GM11168 (cell line): ENCODE results near the gene ZNF544.

ENCODE experiments used
- in situ Hi-C: fragments of 300-500 bp; cut with MboI; formaldehyde crosslinking; loops from one replicate; pipeline ENCODE4 v1.12.0; 2022; ENCODE audit warnings: low sequenced_read_pairs; ENCODE audit not compliant: unreplicated experiment

ZNF544 gene

DNA sequence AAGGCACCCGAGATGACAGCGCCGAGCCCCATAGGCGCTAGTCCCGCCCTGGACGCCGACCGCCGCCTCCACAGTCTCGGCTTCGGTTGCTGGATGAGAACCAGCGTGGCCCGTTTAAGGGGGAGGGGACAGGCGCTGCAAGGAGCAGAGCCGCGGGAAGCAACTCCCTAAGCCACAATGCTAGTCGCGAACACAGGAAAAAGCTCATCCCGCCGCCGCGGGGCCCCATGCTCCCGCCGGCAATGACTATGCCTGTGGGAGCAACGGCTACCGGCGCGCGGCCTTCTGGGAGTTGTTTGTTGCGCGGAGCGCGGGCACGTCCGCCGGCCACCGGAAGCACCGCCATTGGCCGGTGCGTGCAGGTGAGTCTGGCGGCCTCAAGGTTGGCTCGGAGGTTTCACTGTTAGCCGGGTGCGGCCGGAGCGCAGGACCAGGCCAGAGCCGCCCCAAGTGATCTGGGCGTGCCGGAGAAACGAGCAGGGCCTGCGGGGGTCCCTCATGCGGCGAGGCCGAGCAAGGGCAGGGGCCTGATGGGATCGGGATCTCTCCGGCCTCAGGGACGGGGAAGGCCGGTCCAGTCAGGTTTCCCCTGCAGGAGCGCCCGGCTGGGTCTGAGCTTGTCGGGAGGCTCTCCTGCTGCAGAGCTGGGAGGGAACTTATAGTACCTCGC is at the start of gene ZNF544:
Gene ZNF544, plus strand, starts transcription at position 330 of the 670 bp plus-strand sequence. CDS start 15,110 bp downstream, outside the sequence.
- in situ Hi-C loops: no loop called here

GRCh38 chr19:58181902-58182576 is 46.7 kb upstream of the ZNF544 start:
- in situ Hi-C loops: no loop called here

DNA sequence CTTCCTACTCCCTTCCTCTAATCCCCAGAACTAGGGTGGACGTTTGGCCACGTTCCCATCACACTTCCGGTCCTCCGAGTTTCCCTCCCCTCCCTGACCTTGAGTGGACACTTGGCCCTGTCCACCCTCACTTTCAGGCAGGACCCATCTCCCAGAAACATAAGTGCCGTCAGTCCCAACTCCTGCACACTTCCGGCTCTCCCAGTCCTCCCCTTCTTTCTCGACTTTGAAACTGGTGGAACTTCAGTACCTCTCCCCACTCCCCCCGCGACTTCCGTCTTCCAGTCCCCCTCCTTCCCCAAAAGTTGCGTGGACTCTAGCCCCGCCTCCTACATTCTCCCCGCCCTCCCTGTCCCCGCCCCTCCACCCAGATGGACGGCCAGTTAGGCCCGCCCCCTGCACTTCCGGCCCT is 46.1 kb upstream of the ZNF544 start:
- in situ Hi-C loops: no loop called here

GRCh38 chr19:58182989-58183816 is 45.5 kb upstream of the ZNF544 start, which contains the start of gene ZNF274:
ZNF274 (plus strand) TSS chr19:58183061; CDS start chr19:58183966, 905 bp downstream.
- in situ Hi-C loops: no loop called here

DNA sequence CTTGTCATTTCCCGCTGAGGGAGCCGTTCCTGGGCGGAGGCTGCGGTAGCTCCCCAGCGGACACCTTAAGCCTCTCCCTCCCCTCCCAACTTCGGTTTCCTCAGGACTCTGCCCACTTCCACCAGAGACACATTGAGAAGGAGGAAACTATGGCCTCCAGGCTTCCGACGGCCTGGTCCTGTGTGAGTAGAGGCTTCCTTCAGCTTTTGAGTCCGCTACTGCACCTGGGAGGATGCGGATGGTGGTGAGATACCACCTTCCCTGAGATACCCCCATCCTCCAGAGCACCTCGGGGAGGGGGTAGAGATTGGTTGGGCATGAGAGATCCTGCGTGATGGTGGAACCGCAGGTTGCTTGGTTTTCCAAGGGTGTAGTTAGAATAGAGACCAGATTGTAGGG is 44.9 kb upstream of the ZNF544 start:
- in situ Hi-C loops: no loop called here

DNA sequence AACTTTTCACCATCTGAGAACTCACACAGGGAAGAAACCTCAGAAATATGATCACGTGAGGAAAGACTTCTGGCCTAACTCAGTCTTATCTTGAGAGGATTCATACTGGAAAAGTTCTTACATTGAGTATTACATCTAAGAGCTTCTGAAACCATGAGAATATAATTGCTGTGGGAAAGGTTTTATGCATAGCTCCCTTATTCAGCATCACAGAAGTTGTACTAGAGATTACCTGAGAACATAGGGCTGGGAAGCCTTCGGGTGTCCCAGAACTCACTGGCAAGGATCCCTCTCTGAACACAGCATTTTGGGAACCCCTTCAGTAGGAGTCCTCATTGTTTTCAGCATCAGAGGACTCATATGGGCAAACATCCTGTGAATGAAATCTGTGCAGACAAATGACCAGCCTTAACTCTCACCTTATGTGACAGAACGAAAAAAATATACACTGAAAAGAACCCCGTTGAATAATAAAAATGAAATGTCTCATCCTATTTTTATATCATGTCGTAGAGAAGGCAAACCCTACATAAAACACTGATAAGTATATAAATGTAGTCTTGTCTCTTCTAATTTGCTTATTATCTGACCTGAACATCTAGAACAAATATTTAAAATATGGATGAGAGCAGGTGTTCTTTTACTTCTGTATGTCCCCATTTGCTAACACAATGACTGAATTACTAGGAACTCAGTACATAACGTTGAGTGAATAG is 31.7 kb upstream of the ZNF544 start:
- in situ Hi-C loops: no loop called here

DNA sequence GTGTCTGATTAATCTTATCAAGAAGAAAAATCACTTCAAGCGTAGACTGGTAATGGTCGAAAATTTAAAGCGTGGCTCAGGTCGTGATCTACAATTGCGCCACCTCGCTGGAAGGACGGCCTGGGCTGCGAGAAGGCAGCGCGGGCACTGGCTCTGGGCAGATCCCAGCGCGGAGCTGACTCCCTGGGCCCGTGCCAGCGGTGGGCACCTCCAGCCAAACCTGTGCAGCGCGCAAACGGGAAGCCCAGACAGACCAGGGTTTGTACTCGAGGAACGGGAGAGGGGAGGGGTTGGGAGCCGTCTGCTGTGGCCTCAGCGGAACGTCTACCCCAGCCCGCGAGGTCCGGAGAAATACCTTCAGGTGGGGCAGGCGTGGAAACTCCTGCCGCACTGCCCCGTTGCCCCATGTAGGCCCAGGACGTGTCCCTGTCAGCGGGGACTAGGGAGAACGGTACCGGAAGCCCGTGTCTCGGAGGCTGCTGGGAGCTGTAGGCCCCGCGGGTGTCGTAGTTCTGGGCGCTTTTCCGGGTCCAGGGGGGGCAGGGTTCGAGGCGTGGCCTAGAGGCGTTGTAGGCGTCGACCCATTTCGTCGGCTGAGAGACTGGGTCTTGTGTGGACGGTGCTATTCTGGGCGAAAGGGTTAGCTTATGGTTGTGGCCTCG is 24.8 kb upstream of the ZNF544 start:
- in situ Hi-C loops: no loop called here

- in situ Hi-C loops: no loop called here
Measured at GRCh38 chr19:58204566-58204965, 24.1 kb upstream of the ZNF544 start.

DNA sequence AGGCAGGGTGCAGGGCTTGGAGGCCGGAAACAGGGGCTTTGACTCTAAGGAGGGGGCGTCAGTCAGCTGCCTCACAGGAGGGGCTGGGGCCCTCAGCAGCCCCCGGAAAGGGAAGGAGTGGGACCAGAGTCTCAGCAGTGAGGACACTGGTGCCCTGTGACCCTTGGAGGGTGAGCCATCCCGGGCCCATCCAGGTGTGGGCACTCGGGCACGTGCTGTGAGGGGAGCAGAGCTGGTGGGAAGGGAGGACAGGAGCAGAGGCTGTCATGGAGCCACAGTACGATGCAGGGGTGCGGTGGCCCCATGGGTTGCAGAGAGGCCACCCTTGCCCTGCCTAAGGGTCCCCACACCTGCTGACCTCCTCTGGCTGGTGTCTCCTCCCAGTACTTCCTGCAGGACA is 19.1 kb upstream of the ZNF544 start:
- in situ Hi-C loops: no loop called here

GRCh38 chr19:58212336-58213074 is 16.2 kb upstream of the ZNF544 start:
- in situ Hi-C loops: no loop called here

- in situ Hi-C loops: no loop called here
Measured at GRCh38 chr19:58213075-58213369, 15.7 kb upstream of the ZNF544 start.

DNA sequence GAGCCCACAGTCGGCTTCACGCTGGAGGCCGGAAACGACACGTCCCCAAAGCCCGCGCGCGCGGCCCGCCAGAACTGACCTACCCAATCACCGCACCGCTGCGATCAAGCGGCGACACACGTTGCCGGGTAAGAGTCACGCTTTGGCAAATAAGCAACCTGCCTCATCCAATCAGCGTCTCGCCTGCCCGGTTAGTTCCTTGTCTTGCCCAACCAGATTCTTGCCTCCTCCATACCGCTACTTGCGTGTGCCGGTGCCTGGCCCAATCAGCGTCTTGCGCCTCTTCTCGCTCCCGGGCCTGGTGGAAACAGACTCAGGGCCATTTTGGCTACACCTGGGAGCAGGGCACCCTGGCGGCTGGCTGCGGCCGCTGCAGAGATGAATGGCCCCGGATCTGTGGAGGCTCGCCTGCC is 11.6 kb upstream of the ZNF544 start:
- in situ Hi-C loops: no loop called here

- in situ Hi-C loops: no loop called here
Measured at GRCh38 chr19:58217607-58218391, 10.9 kb upstream of the ZNF544 start.

DNA sequence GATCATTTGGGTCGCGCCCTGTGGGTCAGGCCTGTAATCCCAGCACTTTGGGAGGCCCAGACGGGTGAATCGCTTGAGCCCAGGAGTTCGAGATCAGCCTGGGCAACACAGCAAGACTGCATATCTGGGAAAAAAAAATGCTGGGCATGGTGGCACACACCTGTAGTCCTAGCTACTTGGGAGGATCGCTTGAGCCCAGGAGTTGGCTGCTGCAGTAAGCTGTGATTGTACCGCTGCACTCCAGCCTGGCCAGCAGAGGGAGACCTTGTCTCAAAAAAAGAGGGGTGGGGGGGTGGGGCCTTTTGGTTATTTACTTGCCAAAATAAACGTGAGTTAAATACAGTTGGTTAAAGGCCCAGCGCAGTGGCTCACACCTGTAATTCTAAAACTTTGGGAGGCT is 9.8 kb upstream of the ZNF544 start:
- in situ Hi-C loops: no loop called here

- in situ Hi-C loops: no loop called here
Measured at GRCh38 chr19:58227964-58228584, 640 bp upstream of the ZNF544 start.

DNA sequence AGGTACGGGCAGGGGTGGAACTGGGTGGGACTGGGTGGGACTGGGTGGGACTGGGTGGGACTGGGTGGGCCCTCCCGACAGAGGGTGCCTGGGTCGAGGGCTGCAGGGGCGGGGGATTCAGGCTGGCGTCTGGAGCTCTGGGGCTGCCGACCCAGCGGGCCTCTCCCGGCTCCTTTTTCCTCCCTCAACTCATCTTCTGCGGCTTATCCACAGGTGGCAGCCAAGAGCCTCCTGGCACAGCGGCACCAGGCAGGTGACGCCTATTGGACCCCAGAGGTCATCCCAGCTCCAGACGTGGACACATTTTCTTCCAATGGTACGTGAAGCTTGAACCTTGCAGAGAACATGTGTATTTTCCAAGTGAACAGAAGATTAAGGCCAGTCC is 533 bp downstream of the ZNF544 start:
- in situ Hi-C loops: no loop called here

- in situ Hi-C loops: no loop called here
Measured at GRCh38 chr19:58237324-58237723, 8.6 kb downstream of the ZNF544 start.

DNA sequence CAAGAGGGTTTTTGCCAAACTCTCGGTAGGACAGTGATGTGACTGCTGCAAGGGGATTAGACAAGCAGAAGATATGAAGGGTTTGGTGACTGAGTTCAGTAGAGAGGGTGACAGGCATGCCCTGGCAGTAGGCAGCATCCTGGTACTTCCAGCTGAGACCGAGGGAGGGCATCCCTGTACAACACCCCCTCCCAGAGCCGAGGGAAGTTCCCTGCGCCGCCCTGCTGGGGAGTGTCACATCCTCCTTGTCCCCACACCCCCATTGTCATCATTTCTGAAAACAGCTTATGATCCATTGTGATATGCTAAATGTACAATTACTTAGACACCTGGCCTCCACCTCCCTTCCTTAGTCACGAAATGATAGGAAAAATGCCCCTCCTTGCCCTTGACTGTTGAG is 14.6 kb downstream of the ZNF544 start:
- in situ Hi-C loops: no loop called here
